ENCODE data around the gene MINDY2.
A peak's percentile ranks its signal among the peaks of the same experiment; 100 is the strongest.

DNA sequence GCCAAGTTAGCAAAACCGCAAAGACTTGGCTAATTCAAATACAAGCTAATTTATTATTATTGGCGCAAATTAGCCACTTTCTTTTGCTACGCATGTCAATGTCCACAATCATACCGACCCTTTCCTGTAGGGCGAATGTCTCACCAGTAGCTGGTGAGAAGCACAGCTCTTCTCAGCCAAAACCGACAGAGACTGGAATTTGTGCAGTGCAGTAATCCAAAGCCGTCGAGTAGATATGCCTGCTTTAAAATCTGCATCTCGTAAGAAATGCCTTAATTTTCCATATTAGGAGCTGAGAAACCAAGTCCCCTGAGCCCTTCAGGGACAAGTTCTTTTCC is 614 bp upstream of the MINDY2 start:
- peak in 1 of 2 donors; percentile 13 for TF ChIP-seq CTCF (conservative IDR thresholded peaks at IDR 0.05 in 1 of 2, IDR thresholded peaks at IDR 0.05 in 1 of 2; ENCODE audit: extremely low read depth in 1 of 2, insufficient read depth in 1 of 2, low read depth in 1 of 2, low read length in 2 of 2)
- TF ChIP-seq EZH2 (IDR thresholded peaks at IDR 0.05; ENCODE audit: borderline replicate concordance, low read length): no peak
